HepG2 (cell line): ENCODE measurements around the gene C2orf92. TPM values are rescaled to one million over a fixed set of nuclear protein-coding genes. Genes with fewer than 3 reads are reported as not detected.

Source experiments
- MTA1 ChIP-seq: sonication (generic); formaldehyde crosslinking; IDR thresholded peaks from 2 replicates; pipeline ENCODE4 v1.4.0; 2020; ENCODE audit warnings: missing genetic modification reagents, mild to moderate bottlenecking, borderline replicate concordance
- ZBTB40 ChIP-seq, 2 experiments: fragments of 450-650 bp in 1 of 2; sonication (generic) in 1 of 2; formaldehyde crosslinking in 1 of 2; IDR thresholded peaks; 2 replicates each; pipeline versions ENCODE4 v1.6.1 to v1.8.0; 2016 to 2022; ENCODE audit warnings: antibody characterized with exemption in 1 of 2, mild to moderate bottlenecking in 1 of 2, missing genetic modification reagents in 1 of 2
- ZNF275 ChIP-seq: sonication (generic); formaldehyde crosslinking; IDR thresholded peaks from 2 replicates; pipeline ENCODE4 v1.8.0; 2022; ENCODE audit warnings: missing genetic modification reagents, mild to moderate bottlenecking, inconsistent platforms, borderline replicate concordance
- ZNF768 ChIP-seq: sonication (generic); formaldehyde crosslinking; IDR thresholded peaks from 2 replicates; pipeline ENCODE4 v1.4.0; 2020; ENCODE audit warnings: missing genetic modification reagents
- polyA plus RNA-seq, 8 experiments: library from polyadenylated mRNA; depleted of rRNA in 3 of 8; stranded (reverse) in 7 of 8; unstranded in 1 of 8; fragments of >200 nt; fragmentation: Illumina TruSeq in 4 of 8; extraction: Trizol in 4 of 8; gene quantifications; 2 replicates each; pipeline versions ENCODE4 v1.2.1 to v1.2.3, GENCODE V29; 2011 to 2016; ENCODE audit warnings: low read depth in 4 of 8, missing spikeins in 1 of 8, mixed read lengths in 1 of 8; ENCODE audit not compliant: insufficient read depth in 1 of 8
- total RNA-seq, 5 experiments: library from RNA; depleted of rRNA; stranded (reverse); fragments of >200 nt; fragmentation: Illumina TruSeq; extraction: Trizol; gene quantifications; 2 replicates each; pipeline ENCODE4 v1.2.3, GENCODE V29; 2016; ENCODE audit warnings: low read depth in 1 of 5
- TF ChIP-seq, protein P1 (sequence below): sonication (generic); formaldehyde crosslinking; IDR thresholded peaks from 2 replicates; pipeline ENCODE4 v1.4.0; 2020; ENCODE audit warnings: missing genetic modification reagents, mild to moderate bottlenecking, borderline replicate concordance

The C2orf92 gene
- total and polyA plus RNA-seq, 2 of the 13 experiments (the other 11 are each of a cell fraction or from before 2014, with no cell fraction given): 4.9 to 5.0 TPM

DNA sequence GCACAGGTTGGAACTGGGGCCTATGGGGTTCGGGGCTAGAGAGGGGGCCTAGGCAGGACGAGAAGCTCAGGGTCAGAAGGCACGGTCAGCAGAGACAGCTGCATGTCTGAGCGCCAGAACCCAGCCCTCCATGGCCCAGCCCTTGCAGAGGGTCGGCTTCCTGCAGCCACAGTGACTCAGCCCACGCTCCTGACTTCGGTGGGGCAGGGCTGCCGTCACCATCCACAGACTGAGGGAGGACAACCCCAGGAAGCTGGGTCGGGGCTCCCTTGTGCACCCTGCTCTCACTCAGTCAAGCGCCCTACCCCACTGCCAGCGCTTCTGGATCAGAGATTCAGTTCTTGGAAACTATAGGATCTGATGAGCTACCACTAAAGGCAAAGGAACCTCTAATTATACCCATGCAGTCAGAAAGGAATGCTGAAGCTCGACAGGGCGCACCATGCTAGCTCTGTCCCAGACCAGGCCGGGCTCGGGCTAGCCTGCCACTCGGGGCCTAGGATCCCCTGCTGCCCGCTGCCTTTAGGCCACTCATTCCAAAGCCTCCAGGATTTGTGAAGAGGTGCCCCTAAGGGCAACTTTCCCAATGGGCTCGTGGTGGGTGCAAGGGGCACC is 8.6 kb upstream of the C2orf92 start (continued):
- TF ChIP-seq ZBTB40 (IDR thresholded peaks at IDR 0.05): no peak
- TF ChIP-seq ZBTB40 (CRISPR knock-in tag; IDR thresholded peaks at IDR 0.05): no peak
- no peak for TF ChIP-seq MTA1
- peak; percentile 11; the same call in 1 of the 2 replicates for TF ChIP-seq ZNF768 (CRISPR knock-in tag)
- TF ChIP-seq, protein P1, sequence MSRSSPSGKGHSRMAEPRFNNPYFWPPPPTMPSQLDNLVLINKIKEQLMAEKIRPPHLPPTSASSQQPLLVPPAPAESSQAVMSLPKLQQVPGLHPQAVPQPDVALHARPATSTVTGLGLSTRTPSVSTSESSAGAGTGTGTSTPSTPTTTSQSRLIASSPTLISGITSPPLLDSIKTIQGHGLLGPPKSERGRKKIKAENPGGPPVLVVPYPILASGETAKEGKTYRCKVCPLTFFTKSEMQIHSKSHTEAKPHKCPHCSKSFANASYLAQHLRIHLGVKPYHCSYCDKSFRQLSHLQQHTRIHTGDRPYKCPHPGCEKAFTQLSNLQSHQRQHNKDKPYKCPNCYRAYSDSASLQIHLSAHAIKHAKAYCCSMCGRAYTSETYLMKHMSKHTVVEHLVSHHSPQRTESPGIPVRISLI (CRISPR knock-in tag): no peak
- TF ChIP-seq ZNF275 (CRISPR knock-in tag): no peak
